ENCODE results near the gene CUEDC1. TPM values are rescaled to one million over a fixed set of nuclear protein-coding genes. Genes with fewer than 3 reads are reported as not detected.
A peak's percentile ranks its signal among the peaks of the same experiment; 100 is the strongest.

Gene CUEDC1
- total and polyA plus RNA-seq, 4 donors: 19.7 to 55.7 (median 29.2) TPM

- Histone ChIP-seq H3K4me1 (ENCODE audit: control insufficient read depth in 5 of 5, insufficient read depth in 5 of 5, low read length in 5 of 5) (peaks cover 15 to 32% (median 20%) of the 10 kb centered on the region in 5 donors), H3K4me3 (no peak overlapping the region), H3K9ac (ENCODE audit: insufficient read depth in 1 of 2, low read length in 2 of 2) (no peak overlapping the region), H3K27ac (ENCODE audit: low read depth in 1 of 2, low read length in 1 of 2) (peak overlapping the region; percentile 8 to 98), H3K9me3 (ENCODE audit: control insufficient read depth in 4 of 4, insufficient read depth in 3 of 4, low read length in 3 of 4) (no peaks in the 10 kb centered on the region), H3K27me3 (ENCODE audit: control insufficient read depth in 3 of 3, insufficient read depth in 3 of 3, low read length in 2 of 3) (no peaks in the 10 kb centered on the region), H3K36me3 (ENCODE audit: control insufficient read depth in 4 of 4, insufficient read depth in 4 of 4, low read length in 4 of 4) (peaks cover 0 to 8% (median 7%) of the 10 kb centered on the region in 4 donors)
- no peak for TF ChIP-seq CTCF (IDR thresholded peaks at IDR 0.05; ENCODE audit: control extremely low read depth, extremely low read depth)
- no peak for ATAC-seq (ENCODE audit: insufficient read depth, low FRiP score)
- no peak for DNase-seq
- 96 to 100% methylated on average over 2 of the region's 2 CpGs for WGBS, 2 donors
Observed at GRCh38 chr17:57889252-57889651, 66.0 kb downstream of the CUEDC1 start.

- no peaks in the 10 kb centered on the region for H3K27me3 ChIP-seq (ENCODE audit: control insufficient read depth in 3 of 3, insufficient read depth in 3 of 3, low read length in 2 of 3)
- no peak overlapping the region for H3K9ac ChIP-seq (ENCODE audit: insufficient read depth in 1 of 2, low read length in 2 of 2)
- ATAC-seq (ENCODE audit: insufficient read depth, low FRiP score): no peak
- peaks cover 12 to 27% (median 20%) of the 10 kb centered on the region in 5 donors for H3K4me1 ChIP-seq (ENCODE audit: control insufficient read depth in 5 of 5, insufficient read depth in 5 of 5, low read length in 5 of 5)
- no peak for TF ChIP-seq CTCF (IDR thresholded peaks at IDR 0.05; ENCODE audit: control extremely low read depth, extremely low read depth)
- H3K27ac ChIP-seq (ENCODE audit: low read depth in 1 of 2, low read length in 1 of 2): peak overlapping the region in 1 of 2 donors; percentile 98
- H3K36me3 ChIP-seq (ENCODE audit: control insufficient read depth in 4 of 4, insufficient read depth in 4 of 4, low read length in 4 of 4): peaks cover 0 to 10% (median 9%) of the 10 kb centered on the region in 4 donors
- H3K9me3 ChIP-seq (ENCODE audit: control insufficient read depth in 4 of 4, insufficient read depth in 3 of 4, low read length in 3 of 4): no peaks in the 10 kb centered on the region
- 92 to 94% methylated on average over 12 of the region's 12 CpGs for WGBS, 2 donors
- no peak for DNase-seq
- no peak overlapping the region for H3K4me3 ChIP-seq
Observed at GRCh38 chr17:57888311-57889216, 66.6 kb downstream of the CUEDC1 start.

GRCh38 chr17:57887161-57887560, 68.1 kb downstream of the CUEDC1 start:
- H3K9me3 ChIP-seq (ENCODE audit: control insufficient read depth in 4 of 4, insufficient read depth in 3 of 4, low read length in 3 of 4): no peaks in the 10 kb centered on the region
- TF ChIP-seq CTCF (IDR thresholded peaks at IDR 0.05; ENCODE audit: control extremely low read depth, extremely low read depth): no peak
- no peaks in the 10 kb centered on the region for H3K27me3 ChIP-seq (ENCODE audit: control insufficient read depth in 3 of 3, insufficient read depth in 3 of 3, low read length in 2 of 3)
- no peak overlapping the region for H3K27ac ChIP-seq (ENCODE audit: low read depth in 1 of 2, low read length in 1 of 2)
- 91 to 96% methylated on average over 4 of the region's 4 CpGs for WGBS, 2 donors
- no peak for ATAC-seq (ENCODE audit: insufficient read depth, low FRiP score)
- peaks cover 8 to 14% (median 10%) of the 10 kb centered on the region in 4 donors for H3K36me3 ChIP-seq (ENCODE audit: control insufficient read depth in 4 of 4, insufficient read depth in 4 of 4, low read length in 4 of 4)
- DNase-seq: no peak
- no peak overlapping the region for H3K4me3 ChIP-seq
- peaks cover under 1 to 21% (median 19%) of the 10 kb centered on the region in 5 donors for H3K4me1 ChIP-seq (ENCODE audit: control insufficient read depth in 5 of 5, insufficient read depth in 5 of 5, low read length in 5 of 5)
- no peak overlapping the region for H3K9ac ChIP-seq (ENCODE audit: insufficient read depth in 1 of 2, low read length in 2 of 2)

Data from lung (tissue), 12 donors.